ENCODE data around the gene TAOK3. TPM values are rescaled to one million over a fixed set of nuclear protein-coding genes. Genes with fewer than 3 reads are reported as not detected.

TAOK3 gene
- total and polyA plus RNA-seq, 2 of the 8 experiments (the other 6 are each of a cell fraction or from before 2014, with no cell fraction given), result 5.2 to 9.3 TPM

DNA sequence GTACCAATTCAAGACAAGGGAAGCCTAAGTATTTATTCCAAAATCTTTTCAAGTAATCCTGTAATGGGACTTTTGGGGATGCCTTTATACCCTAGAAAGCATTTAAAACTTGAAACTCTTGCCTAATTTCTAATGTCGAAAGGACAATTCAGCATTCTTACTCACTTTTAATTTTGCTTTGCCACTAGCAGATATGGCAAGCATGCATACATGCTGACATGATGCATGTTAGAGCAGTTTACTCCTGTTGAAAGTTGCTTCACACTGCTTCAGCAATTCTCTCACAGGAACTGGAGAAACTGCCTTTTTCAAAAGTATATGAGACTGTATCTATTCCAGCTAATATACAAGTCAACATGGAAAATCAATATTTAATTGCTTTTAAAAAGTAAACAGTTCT lies 79.9 kb downstream of the TAOK3 start:
- Histone ChIP-seq H3K36me3 (ENCODE audit: control insufficient read depth in 2 of 4, insufficient read depth in 4 of 4, low read length in 3 of 4) (no peaks in the 10 kb centered on the region), H3K23me2 (ENCODE audit: low read depth, low read length) (no peaks in the 10 kb centered on the region), H3K56ac (replicated peaks; ENCODE audit: insufficient read length, low read depth, low read length) (no peak overlapping the region), H3K14ac (ENCODE audit: insufficient read length) (no peak overlapping the region), H3K23ac (ENCODE audit: insufficient read length) (no peak overlapping the region), H3K4me3 (ENCODE audit: extremely low read depth in 1 of 4, insufficient read depth in 2 of 4, low read depth in 3 of 4, low read length in 4 of 4) (no peak overlapping the region), H3K18ac (ENCODE audit: extremely low read depth, low read length) (no peak overlapping the region), H3K79me1 (ENCODE audit: low read depth, low read length) (no peaks in the 10 kb centered on the region), H2AFZ (ENCODE audit: low read length) (no peak overlapping the region), H2BK12ac (ENCODE audit: low read depth, low read length) (no peak overlapping the region), H3K27me3 (replicated peaks in 1 of 4; ENCODE audit: control insufficient read depth in 3 of 4, extremely low read depth in 1 of 4, insufficient read depth in 3 of 4, low read length in 3 of 4) (no peaks in the 10 kb centered on the region), H2BK5ac (ENCODE audit: low read depth, low read length) (no peak overlapping the region), H2AK5ac (ENCODE audit: low read depth, low read length) (no peak overlapping the region), H2BK120ac (replicated peaks; ENCODE audit: low read depth, low read length) (no peak overlapping the region), H3K27ac (ENCODE audit: low read depth, low read length) (no peak overlapping the region), H3K4me2 (ENCODE audit: insufficient read depth in 1 of 2, low read depth in 2 of 2, low read length in 2 of 2) (no peak overlapping the region), H4K20me1 (replicated peaks in 1 of 2; ENCODE audit: control insufficient read depth in 1 of 2, insufficient read depth in 2 of 2, low read length in 2 of 2) (no peaks in the 10 kb centered on the region), H4K8ac (ENCODE audit: extremely low read depth, insufficient read depth, low read length) (no peak overlapping the region), H3K9ac (replicated peaks in 1 of 4; ENCODE audit: extremely low read depth in 1 of 4, low read depth in 3 of 4, low read length in 3 of 4) (no peak overlapping the region), H3K4ac (replicated peaks; ENCODE audit: insufficient read length, low read depth, low read length) (no peak overlapping the region), H3K79me2 (ENCODE audit: control insufficient read depth in 1 of 2, insufficient read depth in 2 of 2, low read length in 2 of 2) (no peaks in the 10 kb centered on the region), H3K4me1 (replicated peaks in 1 of 4; ENCODE audit: control insufficient read depth in 3 of 4, insufficient read depth in 4 of 4, low read length in 3 of 4) (no peaks in the 10 kb centered on the region), H3K9me3 (ENCODE audit: insufficient read depth in 2 of 2, low read depth in 1 of 2, low read length in 1 of 2) (no peaks in the 10 kb centered on the region), H2BK20ac (ENCODE audit: low read length) (no peak overlapping the region), H4K91ac (replicated peaks; ENCODE audit: insufficient read length, low read length) (no peak overlapping the region), H4K5ac (ENCODE audit: insufficient read length, low read depth, low read length) (no peak overlapping the region), H2BK15ac (ENCODE audit: low read length) (no peak overlapping the region)
- WGBS, 2 experiments (ENCODE audit: extremely low coverage in 1 of 2, insufficient coverage in 1 of 2, insufficient read length in 1 of 2, insufficient replicate concordance in 2 of 2, low coverage in 1 of 2, low lambda C conversion rate in 2 of 2, missing lambda C conversion rate in 1 of 2), result 80% methylated on average over 1 of the region's 1 CpG; no CpG with 5 or more reads in 1 of the 2 experiments
- ChIA-PET CTCF (ENCODE audit: partially characterized antibody) (interaction anchor here (0.9 kb wide), 1 partner anchor 28 kb away, joined by 3 read pairs; no protein-coding TSS in a partner anchor), POLR2A (ENCODE audit: partially characterized antibody) (interaction anchor here (0.6 kb wide), 1 partner anchor 18 kb away, joined by 3 read pairs; no protein-coding TSS in a partner anchor)
- TF ChIP-seq HDAC6 (IDR thresholded peaks at IDR 0.05; ENCODE audit: low read depth, low read length) (no peak), NANOG (IDR thresholded peaks at IDR 0.05; ENCODE audit: insufficient read depth, low read depth, low read length, poor library complexity, severe bottlenecking) (no peak), CBX8 (IDR thresholded peaks at IDR 0.05; ENCODE audit: borderline replicate concordance, low read depth, low read length) (no peak), CTBP2 (IDR thresholded peaks at IDR 0.05; ENCODE audit: borderline replicate concordance, insufficient read depth, insufficient read length, low read length) (no peak), KDM4A (IDR thresholded peaks at IDR 0.05; ENCODE audit: low read depth, low read length, severe bottlenecking) (no peak), CHD1 (IDR thresholded peaks at IDR 0.05; ENCODE audit: low read depth, low read length) (no peak), HDAC2 (IDR thresholded peaks at IDR 0.05; ENCODE audit: borderline replicate concordance in 1 of 2, low read depth in 2 of 2, low read length in 2 of 2) (no peak)
- TF ChIP-seq, protein P1, sequence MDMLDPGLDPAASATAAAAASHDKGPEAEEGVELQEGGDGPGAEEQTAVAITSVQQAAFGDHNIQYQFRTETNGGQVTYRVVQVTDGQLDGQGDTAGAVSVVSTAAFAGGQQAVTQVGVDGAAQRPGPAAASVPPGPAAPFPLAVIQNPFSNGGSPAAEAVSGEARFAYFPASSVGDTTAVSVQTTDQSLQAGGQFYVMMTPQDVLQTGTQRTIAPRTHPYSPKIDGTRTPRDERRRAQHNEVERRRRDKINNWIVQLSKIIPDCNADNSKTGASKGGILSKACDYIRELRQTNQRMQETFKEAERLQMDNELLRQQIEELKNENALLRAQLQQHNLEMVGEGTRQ (IDR thresholded peaks at IDR 0.05; ENCODE audit: low read length), result no peak
- no peak for FAIRE-seq
- no peak for DNase-seq (ENCODE audit: low read depth in 1 of 2, low spot score in 2 of 2)
